K562 (cell line): ENCODE data around the gene RSRP1. TPM values are rescaled to one million over a fixed set of nuclear protein-coding genes. Genes with fewer than 3 reads are reported as not detected.

ENCODE experiments used
- ADNP ChIP-seq: fragments of 200-800 bp; sonication (Bioruptor generic); IDR thresholded peaks from 2 replicates; pipeline ENCODE4 v1.6.1; 2016; ENCODE audit warnings: missing genetic modification characterization, missing compliant biosample characterization
- ATF2 ChIP-seq: sonication (generic); formaldehyde crosslinking; IDR thresholded peaks from 2 replicates; pipeline ENCODE4 v1.8.1; 2022; ENCODE audit warnings: missing genetic modification reagents
- ATF4 ChIP-seq: fragments of 450-650 bp; formaldehyde crosslinking; IDR thresholded peaks from 2 replicates; pipeline ENCODE4 v1.4.0; 2022; ENCODE audit warnings: mild to moderate bottlenecking, moderate library complexity
- DLX4 ChIP-seq: fragments of 250-450 bp; sonication (Bioruptor Pico); IDR thresholded peaks from 2 replicates; pipeline ENCODE4 v1.6.1; 2021; ENCODE audit warnings: mild to moderate bottlenecking
- E2F8 ChIP-seq: fragments of 450-650 bp; IDR thresholded peaks from 2 replicates; pipeline ENCODE4 v1.7.1; 2018; ENCODE audit warnings: mild to moderate bottlenecking, low read depth; ENCODE audit not compliant: partially characterized antibody
- GABPB2 ChIP-seq: fragments of 250-450 bp; sonication (Bioruptor Pico); conservative IDR thresholded peaks from 2 replicates; pipeline ENCODE4 v1.5.1; 2021; ENCODE audit warnings: mild to moderate bottlenecking
- HNRNPH1 ChIP-seq: fragments of 200-400 bp; formaldehyde crosslinking; optimal IDR thresholded peaks from 2 replicates; pipeline ENCODE3; 2017; ENCODE audit warnings: low read depth, mild to moderate bottlenecking, low read length, moderate library complexity
- POLR2H ChIP-seq: IDR thresholded peaks from 2 replicates; pipeline ENCODE4 v1.6.1; 2016; ENCODE audit warnings: missing genetic modification characterization, low read depth, mild to moderate bottlenecking, control low read depth, missing compliant biosample characterization, moderate library complexity
- TRIM25 ChIP-seq: fragments of 450-650 bp; IDR thresholded peaks from 2 replicates; pipeline ENCODE4 v1.7.0; 2016; ENCODE audit warnings: borderline replicate concordance
- ZNF212 ChIP-seq: fragments of 450-650 bp; formaldehyde crosslinking; IDR thresholded peaks from 2 replicates; pipeline ENCODE4 v1.4.0; 2020; ENCODE audit warnings: mild to moderate bottlenecking
- ZSCAN32 ChIP-seq: fragments of 450-650 bp; formaldehyde crosslinking; IDR thresholded peaks from 2 replicates; pipeline ENCODE4 v1.4.0; 2020; ENCODE audit warnings: mild to moderate bottlenecking, moderate library complexity
- polyA plus RNA-seq, 8 experiments: library from polyadenylated mRNA; depleted of rRNA in 4 of 8; stranded (reverse) in 5 of 8; unstranded in 3 of 8; fragments of >200 nt; fragmentation: Nextera tagmentation in 2 of 8; fragmentation: Illumina TruSeq in 1 of 8; extraction: Ambion mirVana in 2 of 8; extraction: Trizol in 1 of 8; gene quantifications; 2 replicates each; pipeline versions ENCODE4 v1.2.1 to v1.2.3, GENCODE V29; 2011 to 2014; ENCODE audit warnings: inconsistent platforms in 1 of 8, missing spikeins in 1 of 8
- total RNA-seq, 7 experiments: library from RNA; depleted of rRNA in 6 of 7; stranded (reverse); fragments of >200 nt in 6 of 7; fragmentation: Illumina TruSeq in 2 of 7; extraction: Trizol in 2 of 7; gene quantifications; 2 replicates each; pipeline versions ENCODE4 v1.2.1 to v1.2.3, GENCODE V29; 2011 to 2021; ENCODE audit warnings: low replicate concordance in 1 of 7
- TF ChIP-seq, protein P1 (sequence below): fragments of 250-450 bp; sonication (Bioruptor Pico); IDR thresholded peaks from 2 replicates; pipeline ENCODE4 v1.8.0; 2021; ENCODE audit warnings: mild to moderate bottlenecking, moderate library complexity
- TF ChIP-seq, protein P2 (sequence below): IDR thresholded peaks from 2 replicates; pipeline ENCODE4 v1.6.1; 2016; ENCODE audit warnings: missing genetic modification characterization, missing compliant biosample characterization
- TF ChIP-seq, protein P3 (sequence below): conservative IDR thresholded peaks from 2 replicates; pipeline ENCODE4 v1.6.1; 2011; ENCODE audit warnings: low read depth, mild to moderate bottlenecking, low read length; ENCODE audit not compliant: control insufficient read depth

Gene RSRP1
- total and polyA plus RNA-seq, 9 of the 15 experiments (the other 6 are each of a cell fraction or from before 2014, with no cell fraction given), result 27.2 to 283 (median 146) TPM

- TF ChIP-seq TRIM25, result no peak
- TF ChIP-seq, protein P1, sequence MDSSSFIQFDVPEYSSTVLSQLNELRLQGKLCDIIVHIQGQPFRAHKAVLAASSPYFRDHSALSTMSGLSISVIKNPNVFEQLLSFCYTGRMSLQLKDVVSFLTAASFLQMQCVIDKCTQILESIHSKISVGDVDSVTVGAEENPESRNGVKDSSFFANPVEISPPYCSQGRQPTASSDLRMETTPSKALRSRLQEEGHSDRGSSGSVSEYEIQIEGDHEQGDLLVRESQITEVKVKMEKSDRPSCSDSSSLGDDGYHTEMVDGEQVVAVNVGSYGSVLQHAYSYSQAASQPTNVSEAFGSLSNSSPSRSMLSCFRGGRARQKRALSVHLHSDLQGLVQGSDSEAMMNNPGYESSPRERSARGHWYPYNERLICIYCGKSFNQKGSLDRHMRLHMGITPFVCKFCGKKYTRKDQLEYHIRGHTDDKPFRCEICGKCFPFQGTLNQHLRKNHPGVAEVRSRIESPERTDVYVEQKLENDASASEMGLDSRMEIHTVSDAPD (CRISPR knock-in tag), result no peak
- no peak for TF ChIP-seq ATF4 (CRISPR knock-in tag)
- TF ChIP-seq ZSCAN32 (CRISPR knock-in tag), result no peak
- TF ChIP-seq ZNF212, result no peak
- no peak for TF ChIP-seq ADNP (tag)
- TF ChIP-seq POLR2H (tag), result no peak
- TF ChIP-seq E2F8, result no peak
- TF ChIP-seq GABPB2 (CRISPR knock-in tag), result no peak
- TF ChIP-seq ATF2 (CRISPR knock-in tag), result no peak
- TF ChIP-seq HNRNPH1, result no peak
- TF ChIP-seq, protein P2, sequence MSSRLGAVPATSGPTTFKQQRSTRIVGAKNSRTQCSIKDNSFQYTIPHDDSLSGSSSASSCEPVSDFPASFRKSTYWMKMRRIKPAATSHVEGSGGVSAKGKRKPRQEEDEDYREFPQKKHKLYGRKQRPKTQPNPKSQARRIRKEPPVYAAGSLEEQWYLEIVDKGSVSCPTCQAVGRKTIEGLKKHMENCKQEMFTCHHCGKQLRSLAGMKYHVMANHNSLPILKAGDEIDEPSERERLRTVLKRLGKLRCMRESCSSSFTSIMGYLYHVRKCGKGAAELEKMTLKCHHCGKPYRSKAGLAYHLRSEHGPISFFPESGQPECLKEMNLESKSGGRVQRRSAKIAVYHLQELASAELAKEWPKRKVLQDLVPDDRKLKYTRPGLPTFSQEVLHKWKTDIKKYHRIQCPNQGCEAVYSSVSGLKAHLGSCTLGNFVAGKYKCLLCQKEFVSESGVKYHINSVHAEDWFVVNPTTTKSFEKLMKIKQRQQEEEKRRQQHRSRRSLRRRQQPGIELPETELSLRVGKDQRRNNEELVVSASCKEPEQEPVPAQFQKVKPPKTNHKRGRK (tag), result no peak
- no peak for TF ChIP-seq DLX4 (CRISPR knock-in tag)
- TF ChIP-seq, protein P3, sequence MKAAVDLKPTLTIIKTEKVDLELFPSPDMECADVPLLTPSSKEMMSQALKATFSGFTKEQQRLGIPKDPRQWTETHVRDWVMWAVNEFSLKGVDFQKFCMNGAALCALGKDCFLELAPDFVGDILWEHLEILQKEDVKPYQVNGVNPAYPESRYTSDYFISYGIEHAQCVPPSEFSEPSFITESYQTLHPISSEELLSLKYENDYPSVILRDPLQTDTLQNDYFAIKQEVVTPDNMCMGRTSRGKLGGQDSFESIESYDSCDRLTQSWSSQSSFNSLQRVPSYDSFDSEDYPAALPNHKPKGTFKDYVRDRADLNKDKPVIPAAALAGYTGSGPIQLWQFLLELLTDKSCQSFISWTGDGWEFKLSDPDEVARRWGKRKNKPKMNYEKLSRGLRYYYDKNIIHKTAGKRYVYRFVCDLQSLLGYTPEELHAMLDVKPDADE, result no peak
These were observed 642 bp downstream of the RSRP1 start (continued) for GRCh38 chr1:25246600-25247023.
